ENCODE measurements around the gene CYP24A1.

CYP24A1 gene

GRCh38 chr20:54173653-54174456 is at the start of gene CYP24A1:
TSS of gene CYP24A1 (minus strand) at chr20:54173986. CDS start at chr20:54173579, 407 bp downstream.
- no peak for ATAC-seq

GRCh38 chr20:54223285-54223684 is 49.5 kb upstream of the CYP24A1 start:
- no peak for ATAC-seq

DNA sequence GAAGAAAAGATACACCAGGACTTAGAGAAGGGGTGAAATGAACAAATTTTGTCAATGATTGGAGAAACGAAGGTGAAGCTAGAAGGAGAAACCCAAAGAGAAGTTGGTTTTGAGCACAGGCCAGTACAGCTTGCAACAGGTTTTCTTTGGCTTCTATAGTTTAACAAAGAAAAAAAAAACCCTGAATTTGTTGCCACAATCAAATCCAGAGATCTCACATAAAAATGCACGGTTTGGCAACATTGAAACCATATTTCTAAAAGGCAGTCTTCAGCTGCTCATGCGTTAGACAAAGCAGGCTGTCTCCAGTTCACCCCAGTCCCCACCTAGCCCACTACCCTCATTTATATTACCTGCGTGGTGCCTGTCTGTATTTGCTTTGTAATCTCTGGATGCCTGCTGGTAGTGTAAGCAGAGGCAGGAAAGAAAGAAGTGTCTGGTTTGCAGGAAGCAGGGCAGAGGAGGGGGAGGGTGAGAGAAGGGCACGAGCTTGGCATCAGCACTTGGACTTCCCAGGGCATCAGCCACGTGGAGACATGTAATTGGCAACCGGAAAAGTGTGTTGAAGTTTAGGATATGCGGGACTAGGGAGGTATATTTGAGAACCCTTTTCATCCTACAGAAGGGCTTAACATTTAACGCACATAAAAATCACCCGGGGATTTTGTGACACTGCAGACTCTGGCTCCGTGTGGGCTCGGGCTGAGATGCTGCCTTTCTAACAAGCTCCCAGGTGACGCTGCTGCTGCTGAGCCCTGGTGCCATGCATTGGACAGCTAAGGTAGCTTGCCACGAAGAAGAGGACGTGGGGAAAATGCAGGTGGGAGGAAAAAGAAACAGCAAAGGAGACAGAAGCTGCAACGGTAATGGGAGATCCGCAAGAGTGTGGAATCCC is 48.5 kb upstream of the CYP24A1 start:
- ATAC-seq: no peak

DNA sequence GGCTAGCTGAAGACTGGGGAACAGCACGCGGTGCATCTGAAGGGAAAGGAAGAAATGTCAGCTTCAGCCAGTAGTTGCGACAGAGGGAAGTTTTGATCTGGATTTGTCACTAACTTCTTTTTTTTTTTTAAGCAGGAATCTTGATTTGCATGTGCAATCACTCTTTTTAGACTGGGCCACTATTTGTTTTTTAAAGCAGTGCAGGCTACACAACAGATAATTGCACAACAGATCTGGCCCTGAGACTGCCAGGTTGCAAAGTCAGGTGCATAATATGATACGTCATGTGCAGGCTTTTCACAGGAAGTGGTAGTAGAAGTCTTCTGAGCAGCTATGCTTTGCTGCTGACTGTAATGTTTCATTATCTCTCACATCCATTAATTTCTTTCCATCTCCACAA is 47.6 kb upstream of the CYP24A1 start:
- ATAC-seq: peak; percentile 81 to 88

DNA sequence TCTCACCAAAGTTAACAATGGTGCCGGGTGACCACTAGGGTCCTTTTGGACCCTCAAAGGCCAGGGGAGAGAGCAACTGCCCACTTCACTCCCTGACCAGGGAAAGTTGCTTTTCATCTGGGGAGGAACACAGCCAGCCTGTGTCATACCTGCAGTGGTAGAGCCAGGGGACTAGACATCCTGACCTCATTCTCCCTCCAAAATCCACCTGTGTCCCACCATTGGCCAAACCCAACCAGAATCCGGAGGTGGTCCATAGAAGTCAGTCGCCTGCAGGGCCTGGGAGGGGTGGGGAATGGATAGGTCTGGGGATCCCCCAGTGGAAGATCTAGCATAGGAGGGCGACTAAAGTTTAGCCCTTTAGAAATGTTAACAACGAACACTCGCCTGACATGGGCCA is 46.9 kb upstream of the CYP24A1 start:
- ATAC-seq: no peak

- ATAC-seq: no peak
These were observed 46.1 kb upstream of the CYP24A1 start for GRCh38 chr20:54219751-54220426.

DNA sequence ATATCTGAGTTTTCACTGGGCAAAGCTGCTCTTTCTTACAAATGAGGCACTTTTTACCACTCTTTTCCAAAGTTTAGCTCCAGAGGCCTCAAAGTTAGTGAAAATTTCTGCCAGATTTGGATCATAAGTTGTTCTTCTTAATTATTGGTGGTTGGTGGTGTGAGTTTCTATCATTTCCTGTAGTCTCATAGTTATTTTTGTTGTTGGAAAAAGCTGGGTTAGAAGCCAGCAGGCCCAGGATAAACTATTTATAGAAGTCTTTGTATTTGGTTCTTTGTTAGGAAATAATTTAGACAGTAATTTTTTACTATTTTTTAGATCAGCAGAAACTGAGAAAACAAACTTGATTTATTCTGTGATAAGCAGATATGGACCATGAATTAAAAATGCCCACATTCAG is 44.7 kb upstream of the CYP24A1 start:
- no peak for ATAC-seq

- ATAC-seq: no peak
These were observed 44.0 kb upstream of the CYP24A1 start for GRCh38 chr20:54217762-54218161.

GRCh38 chr20:54215157-54215789 is 41.5 kb upstream of the CYP24A1 start:
- ATAC-seq: no peak

- no peak for ATAC-seq
These were observed 40.8 kb upstream of the CYP24A1 start for GRCh38 chr20:54214566-54214965.

- ATAC-seq: no peak
These were observed 39.1 kb upstream of the CYP24A1 start for GRCh38 chr20:54212871-54213270.

DNA sequence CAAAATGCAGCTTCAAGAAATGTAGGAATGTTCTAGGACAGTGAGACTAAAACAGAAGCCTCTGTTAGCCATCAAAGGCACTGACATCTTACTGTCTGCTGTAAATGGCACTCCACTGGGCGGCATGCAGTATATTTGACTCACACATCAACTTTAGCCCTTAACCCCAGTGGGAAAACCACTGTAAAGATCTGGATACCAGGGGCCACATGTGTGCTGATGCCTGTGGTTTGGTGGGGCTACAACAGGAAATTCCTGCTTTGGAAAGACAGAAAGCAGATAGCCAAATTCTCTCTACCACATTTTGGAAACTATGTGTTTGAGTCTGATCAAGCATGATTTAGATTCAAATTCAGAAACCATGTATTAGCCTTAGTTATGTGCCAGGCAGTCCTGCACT is 38.4 kb upstream of the CYP24A1 start:
- no peak for ATAC-seq

DNA sequence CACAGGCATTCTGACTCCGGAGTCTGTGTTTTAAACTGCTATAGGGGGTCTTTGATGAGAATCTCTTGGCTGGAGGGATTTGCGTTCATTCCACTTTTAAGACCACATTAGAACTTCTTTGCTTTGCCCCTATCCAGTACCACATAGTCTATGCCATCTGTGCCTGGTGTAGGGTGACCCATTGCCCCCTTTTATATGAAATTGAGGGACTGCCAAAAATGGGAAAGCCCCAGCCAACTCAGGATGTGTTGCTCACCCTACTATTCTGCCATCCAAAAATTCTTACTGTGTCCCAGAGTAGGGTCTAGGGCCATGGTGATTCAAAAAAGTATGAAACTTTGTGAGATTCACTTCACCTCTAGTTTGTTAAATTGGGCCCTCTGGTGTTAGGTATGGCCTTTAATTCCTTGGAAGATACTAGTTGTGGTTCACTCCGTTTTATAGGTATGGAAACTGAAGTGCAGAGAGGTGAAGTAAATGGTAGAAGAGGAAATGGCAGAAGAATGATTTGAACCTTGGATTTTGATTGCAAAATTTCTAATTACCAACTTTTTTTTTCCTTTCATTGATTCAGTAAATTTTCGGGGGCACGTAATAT is 35.5 kb upstream of the CYP24A1 start:
- no peak for ATAC-seq

GRCh38 chr20:54208548-54209176 is 34.9 kb upstream of the CYP24A1 start:
- ATAC-seq: peak; percentile 24 to 36

- peak; percentile 88 to 90 for ATAC-seq
These were observed 34.2 kb upstream of the CYP24A1 start, which contains the start of gene PFDN4 for GRCh38 chr20:54207743-54208547. TSS of gene PFDN4 (plus strand) at chr20:54208087. CDS start at chr20:54208101, 14 bp downstream.

DNA sequence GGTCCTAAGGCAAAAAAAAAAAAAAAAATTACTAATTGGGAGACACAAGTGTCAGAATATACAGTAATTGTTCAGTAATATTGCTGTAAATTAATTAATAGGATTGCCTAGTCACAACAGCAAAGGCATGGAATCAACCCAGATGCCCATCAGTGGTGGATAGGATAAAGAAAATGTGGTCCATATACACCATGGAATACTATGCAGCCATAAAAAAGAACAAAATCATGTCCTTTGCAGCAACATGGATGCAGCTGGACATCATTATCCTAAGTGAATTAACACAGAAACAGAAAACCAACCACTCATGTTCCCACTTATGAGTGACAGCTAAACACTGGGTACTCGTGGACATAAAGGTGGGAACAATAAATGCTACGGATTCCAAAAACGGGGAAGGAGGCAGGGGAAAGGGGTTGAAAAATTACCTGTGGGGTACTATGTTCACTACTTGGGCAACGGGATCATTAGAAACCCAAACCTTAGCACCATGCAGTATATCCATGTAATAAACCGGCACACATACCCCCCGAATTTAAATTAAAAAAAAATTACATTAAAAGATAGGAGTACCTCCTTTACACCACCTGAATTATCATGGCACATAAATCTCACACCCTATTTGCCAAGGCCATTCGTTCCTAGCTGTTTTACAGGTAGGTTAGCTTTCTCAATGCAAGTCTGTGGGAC is 33.4 kb upstream of the CYP24A1 start:
- no peak for ATAC-seq

- ATAC-seq: no peak
These were observed 31.7 kb upstream of the CYP24A1 start for GRCh38 chr20:54205450-54205849.

DNA sequence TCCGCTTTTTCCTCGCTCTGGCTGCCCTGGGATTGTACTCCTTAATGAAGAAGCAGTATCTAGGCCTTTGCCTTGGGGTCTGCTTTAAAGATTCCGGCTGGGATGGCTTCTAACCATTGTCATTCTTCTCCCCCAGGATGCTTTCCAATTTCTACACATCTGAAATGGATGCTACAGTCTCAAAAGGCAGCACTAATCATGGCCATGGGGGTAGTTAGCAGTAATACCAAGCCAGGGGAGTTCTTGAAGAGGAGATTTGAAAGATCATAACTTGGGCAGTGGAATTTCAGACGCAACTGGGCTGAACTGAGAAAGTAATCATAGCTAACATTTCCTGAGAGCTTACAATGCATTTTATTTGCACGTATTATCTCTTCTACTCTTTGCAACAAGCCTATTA is 30.7 kb upstream of the CYP24A1 start:
- ATAC-seq: no peak

GRCh38 chr20:54204063-54204462 is 30.3 kb upstream of the CYP24A1 start:
- ATAC-seq: no peak

- no peak for ATAC-seq
These were observed 29.5 kb upstream of the CYP24A1 start for GRCh38 chr20:54203281-54203680.

Measured in activated CD4-positive, CD25-positive, alpha-beta regulatory T cell treated with anti-CD3 and anti-CD28 coated beads, Interleukin-2, amount 50 U/mL, for 24 hours (primary cell).